Osteoblast (primary cell): Measurements from ENCODE around the gene PPP1R12A. TPM values are rescaled to one million over a fixed set of nuclear protein-coding genes. Genes with fewer than 3 reads are reported as not detected.

Experiments
- DNase-seq: peaks from one replicate; pipeline ENCODE4 v3.0.0; 2011; ENCODE audit warnings: low spot score, mixed read lengths; ENCODE audit not compliant: insufficient read length; ENCODE audit errors: missing footprints
- H2AFZ ChIP-seq: 2 replicates; pipeline ENCODE4 v1.6.0; 2011; ENCODE audit warnings: mild to moderate bottlenecking, low read length
- H3K27ac ChIP-seq: 2 replicates; pipeline ENCODE4 v1.5.1; 2011; ENCODE audit warnings: mild to moderate bottlenecking, low read depth, low read length, moderate library complexity
- H3K27me3 ChIP-seq: 2 replicates; pipeline ENCODE4 v1.6.0; 2012; ENCODE audit warnings: mild to moderate bottlenecking, control low read depth, inconsistent platforms, low read length, moderate library complexity; ENCODE audit not compliant: insufficient read depth
- H3K36me3 ChIP-seq: 2 replicates; pipeline ENCODE4 v1.5.1; 2011; ENCODE audit warnings: mild to moderate bottlenecking, low read length, control low read depth, moderate library complexity; ENCODE audit not compliant: insufficient read depth
- H3K4me1 ChIP-seq: 2 replicates; pipeline ENCODE4 v1.5.1; 2011; ENCODE audit warnings: mild to moderate bottlenecking, low read length, control low read depth, moderate library complexity; ENCODE audit not compliant: insufficient read depth
- H3K4me2 ChIP-seq: 2 replicates; pipeline ENCODE4 v1.6.0; 2011; ENCODE audit warnings: mild to moderate bottlenecking, low read length; ENCODE audit not compliant: insufficient read depth
- H3K4me3 ChIP-seq: fragments of 200-600 bp; sonication (generic); 3 replicates; pipeline ENCODE4 v1.5.1; 2012; ENCODE audit warnings: mild to moderate bottlenecking, low read length, inconsistent platforms; ENCODE audit not compliant: insufficient read depth
- H3K79me2 ChIP-seq: 2 replicates; pipeline ENCODE4 v1.6.0; 2012; ENCODE audit warnings: mild to moderate bottlenecking, low read length, control low read depth, inconsistent platforms; ENCODE audit not compliant: insufficient read depth
- H3K9me3 ChIP-seq: 2 replicates; pipeline ENCODE4 v1.5.1; 2011; ENCODE audit warnings: low read depth, low read length, control low read depth
- H4K20me1 ChIP-seq: 2 replicates; pipeline ENCODE4 v1.6.0; 2012; ENCODE audit warnings: mild to moderate bottlenecking, low read length, control low read depth; ENCODE audit not compliant: insufficient read depth
- CTCF ChIP-seq: IDR thresholded peaks from 2 replicates; pipeline ENCODE4 v1.5.1; 2011; ENCODE audit warnings: mild to moderate bottlenecking, low read depth, low read length, moderate library complexity; ENCODE audit errors: extremely low read depth
- small RNA-seq: library from RNA; depleted of rRNA; stranded (forward); fragments of <200 nt; gene quantifications from one replicate; pipeline ENCODE3, GENCODE V24; 2012
- total RNA-seq: library from RNA; depleted of rRNA; stranded (reverse); fragments of >200 nt; gene quantifications from 2 replicates; pipeline ENCODE4 v1.2.3, GENCODE V29; 2012

Gene PPP1R12A
- total RNA-seq, 1 donor, result 165 TPM

GRCh38 chr12:79732638-79733037, 202.3 kb downstream of the PPP1R12A start:
- no peak for DNase-seq
- Histone ChIP-seq H3K27me3 (no peaks in the 10 kb centered on the region), H3K4me1 (no peaks in the 10 kb centered on the region), H3K79me2 (no peaks in the 10 kb centered on the region), H3K27ac (no peak overlapping the region), H3K4me3 (no peak overlapping the region), H4K20me1 (no peaks in the 10 kb centered on the region), H2AFZ (no peak overlapping the region), H3K4me2 (no peak overlapping the region), H3K9me3 (no peaks in the 10 kb centered on the region), H3K36me3 (no peaks in the 10 kb centered on the region)
- no peak for TF ChIP-seq CTCF

- Histone ChIP-seq H3K36me3 (no peaks in the 10 kb centered on the region), H3K27me3 (no peaks in the 10 kb centered on the region), H3K4me1 (peaks cover 9% of the 10 kb centered on the region), H3K79me2 (no peaks in the 10 kb centered on the region), H4K20me1 (no peaks in the 10 kb centered on the region), H3K4me3 (no peak overlapping the region), H2AFZ (no peak overlapping the region), H3K9me3 (no peaks in the 10 kb centered on the region), H3K27ac (peak overlapping the region; percentile 19), H3K4me2 (peak overlapping the region; percentile 25)
- DNase-seq, result peak; percentile 36
- TF ChIP-seq CTCF, result no peak
Measured at GRCh38 chr12:79725987-79726386, 208.9 kb downstream of the PPP1R12A start.

Small RNA genes within 50 kb of the gene (small RNA-seq; reads per million reads assigned to genes)
- gene RNA5SP363, result not detected

Other genes with a start within 250 kb of the PPP1R12A start
- gene PAWR, start 244.1 kb downstream of the PPP1R12A start, total RNA-seq, result 73.4 and 78.5 TPM in 2 replicates
- 0.36 and 0.59 TPM in 2 replicates for gene OTOGL, start 164.4 kb upstream of the PPP1R12A start, total RNA-seq